Mesenchymal stem cell (in vitro differentiated cells and primary cell): ENCODE results near the gene PRADC1.

Source experiments
- DNase-seq: peaks from one replicate; pipeline ENCODE4 v3.0.0-alpha.2; 2013
- H2AFZ ChIP-seq: one replicate; pipeline ENCODE4 v1.6.1; 2013; ENCODE audit warnings: low read depth, mild to moderate bottlenecking, control low read depth, inconsistent platforms, low read length, moderate library complexity
- H2AK5ac ChIP-seq: 2 replicates; pipeline ENCODE4 v1.6.1; 2013; ENCODE audit warnings: low read length, moderate library complexity, mild to moderate bottlenecking, inconsistent platforms; ENCODE audit not compliant: severe bottlenecking
- H2BK120ac ChIP-seq: one replicate; pipeline ENCODE4 v1.6.1; 2013; ENCODE audit warnings: low read depth, mild to moderate bottlenecking, inconsistent platforms, low read length, moderate library complexity
- H2BK12ac ChIP-seq, 2 experiments: one replicate each; pipeline ENCODE4 v1.6.1; 2013; ENCODE audit warnings: inconsistent platforms in 2 of 2, low read length in 2 of 2, mild to moderate bottlenecking in 2 of 2, moderate library complexity in 2 of 2, control low read depth in 1 of 2
- H2BK15ac ChIP-seq: one replicate; pipeline ENCODE4 v1.6.1; 2013; ENCODE audit warnings: mild to moderate bottlenecking, low read depth, inconsistent platforms; ENCODE audit not compliant: poor library complexity, severe bottlenecking
- H2BK5ac ChIP-seq: 2 replicates; pipeline ENCODE4 v1.6.1; 2013; ENCODE audit warnings: low read depth, mild to moderate bottlenecking, low read length, control low read depth, inconsistent platforms; ENCODE audit not compliant: poor library complexity, severe bottlenecking
- H3K14ac ChIP-seq, 2 experiments: one replicate each; pipeline ENCODE4 v1.6.1; 2013; ENCODE audit warnings: inconsistent platforms in 2 of 2, low read length in 2 of 2, control low read depth in 1 of 2, mild to moderate bottlenecking in 1 of 2, moderate library complexity in 1 of 2
- H3K18ac ChIP-seq, 2 experiments: one replicate each; pipeline ENCODE4 v1.6.1; 2013; ENCODE audit warnings: inconsistent platforms in 2 of 2, low read length in 2 of 2, control low read depth in 1 of 2, low read depth in 1 of 2, mild to moderate bottlenecking in 1 of 2
- H3K23ac ChIP-seq, 2 experiments: one replicate each; pipeline ENCODE4 v1.6.1; 2013; ENCODE audit warnings: inconsistent platforms in 2 of 2, low read length in 2 of 2, mild to moderate bottlenecking in 2 of 2, moderate library complexity in 2 of 2, control low read depth in 1 of 2
- H3K27ac ChIP-seq: 2 replicates; pipeline ENCODE4 v1.5.1; 2013; ENCODE audit warnings: mild to moderate bottlenecking, moderate library complexity, low read length, control low read depth, inconsistent platforms; ENCODE audit not compliant: poor library complexity, severe bottlenecking
- H3K27me3 ChIP-seq, 2 experiments: 2 replicates each; pipeline versions ENCODE4 v1.6.1 to v1.7.0; 2013; ENCODE audit warnings: low read length in 2 of 2, mild to moderate bottlenecking in 2 of 2, moderate library complexity in 2 of 2, control low read depth in 1 of 2, inconsistent platforms in 1 of 2; ENCODE audit not compliant: control insufficient read depth in 1 of 2, insufficient read depth in 1 of 2
- H3K36me3 ChIP-seq, 2 experiments: 2 replicates each; pipeline versions ENCODE4 v1.6.1 to v1.7.0; 2013; ENCODE audit warnings: low read length in 2 of 2, control low read depth in 1 of 2, inconsistent platforms in 1 of 2, low read depth in 1 of 2, mild to moderate bottlenecking in 1 of 2; ENCODE audit not compliant: insufficient read depth in 2 of 2, control insufficient read depth in 1 of 2
- H3K4ac ChIP-seq, 2 experiments: one replicate each; pipeline ENCODE4 v1.6.1; 2013; ENCODE audit warnings: inconsistent platforms in 2 of 2, low read length in 2 of 2, mild to moderate bottlenecking in 2 of 2, moderate library complexity in 2 of 2, control low read depth in 1 of 2, low read depth in 1 of 2
- H3K4me1 ChIP-seq: 2 replicates; pipeline ENCODE4 v1.6.1; 2013; ENCODE audit warnings: low read depth, low read length, control low read depth; ENCODE audit not compliant: control insufficient read depth, insufficient read depth
- H3K4me2 ChIP-seq: 2 replicates; pipeline ENCODE4 v1.6.1; 2013; ENCODE audit warnings: low read length, mild to moderate bottlenecking, inconsistent platforms; ENCODE audit not compliant: poor library complexity, severe bottlenecking
- H3K4me3 ChIP-seq, 2 experiments: 2 replicates each; pipeline versions ENCODE4 v1.5.1 to v1.7.0; 2013; ENCODE audit warnings: low read length in 2 of 2, mild to moderate bottlenecking in 2 of 2, control low read depth in 1 of 2, low read depth in 1 of 2; ENCODE audit not compliant: insufficient read depth in 1 of 2
- H3K79me1 ChIP-seq: replicated peaks from 2 replicates; pipeline ENCODE4 v1.6.1; 2013; ENCODE audit warnings: mild to moderate bottlenecking, control low read depth, low read length, inconsistent platforms; ENCODE audit not compliant: poor library complexity, severe bottlenecking
- H3K9ac ChIP-seq: 2 replicates; pipeline ENCODE4 v1.7.0; 2013; ENCODE audit warnings: mild to moderate bottlenecking, low read length, moderate library complexity
- H3K9me3 ChIP-seq: 2 replicates; pipeline ENCODE4 v1.7.0; 2013; ENCODE audit warnings: mild to moderate bottlenecking, low read length; ENCODE audit not compliant: control insufficient read depth
- H4K8ac ChIP-seq: one replicate; pipeline ENCODE4 v1.6.1; 2013; ENCODE audit warnings: inconsistent platforms, mild to moderate bottlenecking, low read length, moderate library complexity
- H4K91ac ChIP-seq: one replicate; pipeline ENCODE4 v1.6.1; 2013; ENCODE audit warnings: mild to moderate bottlenecking, low read length, inconsistent platforms
- WGBS: methylation state at CpG from one replicate; pipeline ENCODE4 v1.1.7; 2013; ENCODE audit warnings: mixed read lengths; 5-methylcytosine and 5-hydroxymethylcytosine counted together

Gene PRADC1

GRCh38 chr2:73246850-73247249 is 13.8 kb upstream of the PRADC1 start:
- no peaks in the 10 kb centered on the region for H3K9me3 ChIP-seq
- no peak overlapping the region for H4K8ac ChIP-seq
- H3K36me3 ChIP-seq = peaks cover 57 to 95% of the 10 kb centered on the region in 2 experiments
- H3K27ac ChIP-seq = no peak overlapping the region
- 95% methylated on average over 3 of the region's 3 CpGs for WGBS
- no peak overlapping the region for H3K23ac ChIP-seq
- H2BK5ac ChIP-seq = no peak overlapping the region
- H2BK120ac ChIP-seq = no peak overlapping the region
- no peak overlapping the region for H3K4me2 ChIP-seq
- H4K91ac ChIP-seq = no peak overlapping the region
- H2BK12ac ChIP-seq = no peak overlapping the region
- H3K4me1 ChIP-seq = peaks cover 2% of the 10 kb centered on the region
- H3K27me3 ChIP-seq = no peaks in the 10 kb centered on the region
- H3K18ac ChIP-seq = no peak overlapping the region
- no peak overlapping the region for H2BK15ac ChIP-seq
- H2AK5ac ChIP-seq = no peak overlapping the region
- H3K4ac ChIP-seq = no peak overlapping the region
- peak overlapping the region; percentile 9 for H3K9ac ChIP-seq
- peaks cover 55% of the 10 kb centered on the region for H3K79me1 ChIP-seq
- no peak overlapping the region for H3K14ac ChIP-seq
- H3K4me3 ChIP-seq = no peak overlapping the region
- H2AFZ ChIP-seq = no peak overlapping the region
- no peak for DNase-seq

GRCh38 chr2:73244580-73244979 is 11.5 kb upstream of the PRADC1 start:
- H3K9ac ChIP-seq = no peak overlapping the region
- H3K4me2 ChIP-seq = no peak overlapping the region
- H2BK5ac ChIP-seq = no peak overlapping the region
- H2BK15ac ChIP-seq = no peak overlapping the region
- no peak overlapping the region for H2BK120ac ChIP-seq
- H4K8ac ChIP-seq = no peak overlapping the region
- no peak overlapping the region for H3K4me3 ChIP-seq
- WGBS = 100% methylated on average over 3 of the region's 3 CpGs
- no peak overlapping the region for H2AK5ac ChIP-seq
- H4K91ac ChIP-seq = no peak overlapping the region
- peaks cover 37 to 93% of the 10 kb centered on the region in 2 experiments for H3K36me3 ChIP-seq
- no peaks in the 10 kb centered on the region for H3K27me3 ChIP-seq
- no peak overlapping the region for H2BK12ac ChIP-seq
- H3K9me3 ChIP-seq = no peaks in the 10 kb centered on the region
- H3K4ac ChIP-seq = no peak overlapping the region
- peaks cover 49% of the 10 kb centered on the region for H3K79me1 ChIP-seq
- DNase-seq = no peak
- no peak overlapping the region for H3K27ac ChIP-seq
- H3K18ac ChIP-seq = no peak overlapping the region
- no peak overlapping the region for H2AFZ ChIP-seq
- H3K4me1 ChIP-seq = peaks cover 3% of the 10 kb centered on the region
- no peak overlapping the region for H3K14ac ChIP-seq
- no peak overlapping the region for H3K23ac ChIP-seq

GRCh38 chr2:73243884-73244570 is 11.0 kb upstream of the PRADC1 start:
- Histone ChIP-seq H3K79me1 (peaks cover 48% of the 10 kb centered on the region), H3K27ac (no peak overlapping the region), H2BK5ac (no peak overlapping the region), H4K8ac (no peak overlapping the region), H3K4me3 (no peak overlapping the region), H3K4me1 (peaks cover 4% of the 10 kb centered on the region), H2AFZ (no peak overlapping the region), H3K4ac (peak overlapping the region in 1 of 2 experiments; percentile 67), H2AK5ac (no peak overlapping the region), H3K23ac (no peak overlapping the region), H3K9ac (no peak overlapping the region), H3K27me3 (no peaks in the 10 kb centered on the region), H2BK120ac (no peak overlapping the region), H3K36me3 (peaks cover 37 to 89% of the 10 kb centered on the region in 2 experiments), H4K91ac (no peak overlapping the region), H3K9me3 (no peaks in the 10 kb centered on the region), H3K18ac (no peak overlapping the region), H3K14ac (no peak overlapping the region), H3K4me2 (no peak overlapping the region), H2BK15ac (no peak overlapping the region), H2BK12ac (no peak overlapping the region)
- WGBS = 75% methylated on average over 4 of the region's 5 CpGs
- peak; percentile 7 for DNase-seq

GRCh38 chr2:73239776-73240175 is 6.7 kb upstream of the PRADC1 start:
- peak overlapping the region; percentile 62 for H3K9ac ChIP-seq
- DNase-seq = peak; percentile 13
- 81% methylated on average over 3 of the region's 3 CpGs for WGBS
- H2BK5ac ChIP-seq = no peak overlapping the region
- H2BK120ac ChIP-seq = no peak overlapping the region
- H3K27me3 ChIP-seq = no peaks in the 10 kb centered on the region
- H3K4me1 ChIP-seq = peaks cover 14% of the 10 kb centered on the region
- no peak overlapping the region for H2AFZ ChIP-seq
- no peak overlapping the region for H3K14ac ChIP-seq
- H3K4me3 ChIP-seq = no peak overlapping the region
- H2BK12ac ChIP-seq = no peak overlapping the region
- no peaks in the 10 kb centered on the region for H3K9me3 ChIP-seq
- H3K36me3 ChIP-seq = peaks cover 16 to 50% of the 10 kb centered on the region in 2 experiments
- H2AK5ac ChIP-seq = no peak overlapping the region
- no peak overlapping the region for H3K4ac ChIP-seq
- H3K79me1 ChIP-seq = peaks cover 22% of the 10 kb centered on the region
- no peak overlapping the region for H3K27ac ChIP-seq
- no peak overlapping the region for H3K23ac ChIP-seq
- no peak overlapping the region for H2BK15ac ChIP-seq
- H3K18ac ChIP-seq = no peak overlapping the region
- H4K91ac ChIP-seq = no peak overlapping the region
- H3K4me2 ChIP-seq = no peak overlapping the region
- no peak overlapping the region for H4K8ac ChIP-seq
